Duodenal mucosa (tissue), 2 donors: Measurements from ENCODE around the gene ILF3.
A peak's percentile ranks its signal among the peaks of the same experiment; 100 is the strongest.

Experiments
- H3K27ac ChIP-seq: one replicate; pipeline ENCODE4 v1.7.0; 2013; ENCODE audit warnings: low read depth, low read length
- H3K27me3 ChIP-seq, 2 donors: one replicate each; pipeline ENCODE4 v1.7.0; 2013; ENCODE audit warnings: low read length in 2 of 2, control low read depth in 1 of 2; ENCODE audit not compliant: insufficient read depth in 2 of 2, control insufficient read depth in 1 of 2
- H3K36me3 ChIP-seq, 2 donors: one replicate each; pipeline ENCODE4 v1.7.0; 2013; ENCODE audit warnings: low read length in 2 of 2, control low read depth in 1 of 2; ENCODE audit not compliant: insufficient read depth in 2 of 2, control insufficient read depth in 1 of 2
- H3K4me1 ChIP-seq, 2 donors: one replicate each; pipeline ENCODE4 v1.7.0; 2013; ENCODE audit warnings: low read length in 2 of 2, control low read depth in 1 of 2; ENCODE audit not compliant: insufficient read depth in 2 of 2, control insufficient read depth in 1 of 2
- H3K4me3 ChIP-seq, 2 donors: one replicate each; pipeline ENCODE4 v1.7.0; 2013; ENCODE audit warnings: low read length in 2 of 2, low read depth in 1 of 2
- H3K9ac ChIP-seq, 2 donors: one replicate each; pipeline ENCODE4 v1.7.0; 2013; ENCODE audit warnings: low read length in 2 of 2, low read depth in 1 of 2
- H3K9me3 ChIP-seq, 2 donors: one replicate each; pipeline ENCODE4 v1.7.0; 2013; ENCODE audit warnings: low read length in 2 of 2, control low read depth in 1 of 2; ENCODE audit not compliant: control insufficient read depth in 1 of 2

ILF3 gene

DNA sequence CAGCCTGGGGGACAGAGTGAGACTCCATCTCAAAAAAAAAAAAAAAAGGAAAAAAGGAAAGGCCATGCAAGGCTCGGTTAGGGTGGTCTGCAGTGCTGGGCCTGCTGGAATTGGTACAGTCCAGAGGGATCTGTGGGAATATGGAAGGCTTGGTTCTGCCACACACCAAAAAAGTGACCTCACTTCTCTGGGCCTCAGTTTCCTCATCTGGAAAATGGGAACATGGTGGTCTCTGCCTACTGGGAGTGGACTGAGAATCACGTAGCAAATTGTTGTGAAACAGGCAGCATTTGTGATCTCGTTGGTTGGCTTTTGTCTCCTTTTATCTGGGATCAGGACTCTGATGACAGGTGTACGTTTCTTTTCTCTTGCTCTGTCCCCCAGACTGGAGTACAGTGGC, 71.3 kb downstream of the ILF3 start:
- Histone ChIP-seq H3K36me3 (peaks cover 5 to 22% of the 10 kb centered on the region in 2 donors), H3K9ac (no peak overlapping the region), H3K9me3 (no peaks in the 10 kb centered on the region), H3K27ac (no peak overlapping the region), H3K4me3 (no peak overlapping the region), H3K4me1 (peaks cover 17 to 19% of the 10 kb centered on the region in 2 donors), H3K27me3 (no peaks in the 10 kb centered on the region)

GRCh38 chr19:10726268-10726667, 72.1 kb downstream of the ILF3 start:
- no peak overlapping the region for H3K9ac ChIP-seq
- H3K4me1 ChIP-seq, result peaks cover 18 to 26% of the 10 kb centered on the region in 2 donors
- H3K27ac ChIP-seq, result no peak overlapping the region
- no peaks in the 10 kb centered on the region for H3K9me3 ChIP-seq
- no peak overlapping the region for H3K4me3 ChIP-seq
- no peaks in the 10 kb centered on the region for H3K27me3 ChIP-seq
- H3K36me3 ChIP-seq, result peaks cover 5 to 16% of the 10 kb centered on the region in 2 donors

DNA sequence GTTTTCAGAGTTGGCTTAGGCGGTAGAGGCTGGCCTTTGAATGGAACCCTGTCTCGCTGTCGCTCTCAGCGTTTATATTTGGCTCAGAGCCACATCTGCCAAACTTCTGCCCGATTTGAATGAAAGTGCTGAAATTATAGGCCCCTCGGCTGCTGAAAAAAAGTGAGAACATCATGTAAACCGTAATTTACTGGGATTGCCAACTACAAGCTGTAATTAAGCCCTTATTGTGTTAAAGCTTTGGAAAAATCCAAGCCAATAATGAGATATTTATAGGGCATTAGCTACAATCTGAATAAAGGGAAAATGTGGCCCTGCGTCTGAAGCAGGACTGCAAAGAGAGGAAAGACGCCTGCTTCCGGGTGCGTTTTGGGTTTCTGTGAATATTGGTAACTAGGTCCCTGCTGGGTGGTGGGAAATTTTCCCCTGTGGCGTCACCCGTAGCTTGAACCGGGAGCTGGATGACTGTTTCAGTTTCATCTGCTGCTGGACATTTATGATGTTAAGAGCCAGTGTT, 73.6 kb downstream of the ILF3 start:
- Histone ChIP-seq H3K4me1 (peaks cover 15 to 26% of the 10 kb centered on the region in 2 donors), H3K4me3 (no peak overlapping the region), H3K9me3 (no peaks in the 10 kb centered on the region), H3K27me3 (no peaks in the 10 kb centered on the region), H3K36me3 (peaks cover 0 to 12% of the 10 kb centered on the region in 2 donors), H3K27ac (no peak overlapping the region), H3K9ac (no peak overlapping the region)

DNA sequence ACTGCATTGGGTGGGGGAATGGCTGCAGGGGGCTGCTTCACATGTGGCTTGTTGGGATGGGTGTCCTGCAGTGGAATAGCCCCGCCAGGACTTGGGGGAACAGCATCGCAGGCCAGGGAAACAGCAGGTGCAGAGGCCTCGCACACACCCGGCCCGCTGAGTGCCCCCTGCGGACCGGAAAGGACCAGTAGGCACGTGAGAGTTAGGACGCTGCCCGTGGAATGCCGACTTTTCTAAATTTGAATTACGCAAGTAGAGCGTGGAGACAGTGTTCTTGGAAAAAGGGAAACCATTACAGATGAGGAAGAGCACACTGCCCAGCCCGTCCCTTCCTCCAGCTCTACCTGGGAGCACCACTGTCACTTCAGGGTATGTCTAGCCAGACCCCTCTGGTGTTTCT, 75.3 kb downstream of the ILF3 start:
- H3K4me3 ChIP-seq, result no peak overlapping the region
- H3K27ac ChIP-seq, result no peak overlapping the region
- H3K9me3 ChIP-seq, result no peaks in the 10 kb centered on the region
- no peak overlapping the region for H3K9ac ChIP-seq
- H3K4me1 ChIP-seq, result peaks cover 15 to 26% of the 10 kb centered on the region in 2 donors
- H3K36me3 ChIP-seq, result peaks cover 0 to 8% of the 10 kb centered on the region in 2 donors
- no peaks in the 10 kb centered on the region for H3K27me3 ChIP-seq

DNA sequence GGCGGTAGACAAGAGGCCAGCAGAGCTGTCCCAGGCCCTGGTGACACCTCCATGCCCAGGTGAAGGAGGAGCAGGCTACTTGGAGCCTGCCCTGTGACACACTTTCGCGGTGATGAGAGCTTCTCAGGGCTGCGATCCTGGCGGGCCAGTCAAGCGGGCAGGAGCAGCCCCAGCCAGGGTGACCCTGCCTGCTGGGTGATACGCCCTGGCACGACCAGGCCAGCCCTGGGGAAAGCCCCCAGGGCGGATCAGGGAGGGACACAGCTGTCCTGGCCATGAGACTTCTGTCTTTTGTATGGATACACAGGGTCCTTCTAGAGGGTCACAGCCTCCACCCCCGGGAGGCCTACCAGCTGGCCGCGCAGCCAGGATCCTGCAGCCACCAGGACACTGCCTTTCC, 76.8 kb downstream of the ILF3 start:
- Histone ChIP-seq H3K4me3 (no peak overlapping the region), H3K27ac (peak overlapping the region; percentile 62), H3K27me3 (no peaks in the 10 kb centered on the region), H3K4me1 (peaks cover 17 to 21% of the 10 kb centered on the region in 2 donors), H3K9ac (peak overlapping the region; percentile 25 to 48), H3K9me3 (no peaks in the 10 kb centered on the region), H3K36me3 (no peaks in the 10 kb centered on the region)

DNA sequence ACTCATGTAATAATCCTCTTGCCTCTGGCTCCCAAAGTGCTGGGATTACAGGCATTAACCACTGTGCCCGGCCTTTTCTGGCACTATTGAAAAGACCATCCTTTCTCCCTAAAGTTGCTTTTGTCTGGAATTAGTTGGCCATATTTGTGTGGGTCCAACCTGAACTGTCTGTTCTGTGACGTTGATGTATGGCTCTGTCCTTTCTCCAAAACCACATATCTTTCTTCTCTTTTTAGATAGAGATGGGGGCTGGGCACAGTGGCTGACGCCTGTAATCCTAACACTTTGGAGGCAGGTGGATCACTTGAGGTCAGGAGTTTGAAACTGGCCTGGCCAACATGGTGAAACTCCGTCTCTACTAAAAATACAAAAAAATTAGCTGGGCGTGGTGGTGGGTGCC, 81.6 kb downstream of the ILF3 start:
- no peaks in the 10 kb centered on the region for H3K36me3 ChIP-seq
- H3K27me3 ChIP-seq, result no peaks in the 10 kb centered on the region
- H3K9ac ChIP-seq, result no peak overlapping the region
- H3K4me1 ChIP-seq, result peaks cover 37 to 47% of the 10 kb centered on the region in 2 donors
- H3K27ac ChIP-seq, result no peak overlapping the region
- no peak overlapping the region for H3K4me3 ChIP-seq
- H3K9me3 ChIP-seq, result no peaks in the 10 kb centered on the region

GRCh38 chr19:10736189-10736588, 82.0 kb downstream of the ILF3 start:
- peaks cover 34 to 45% of the 10 kb centered on the region in 2 donors for H3K4me1 ChIP-seq
- H3K27me3 ChIP-seq, result no peaks in the 10 kb centered on the region
- no peaks in the 10 kb centered on the region for H3K36me3 ChIP-seq
- no peak overlapping the region for H3K9ac ChIP-seq
- H3K27ac ChIP-seq, result no peak overlapping the region
- H3K4me3 ChIP-seq, result no peak overlapping the region
- no peaks in the 10 kb centered on the region for H3K9me3 ChIP-seq

GRCh38 chr19:10736916-10737551, 82.9 kb downstream of the ILF3 start:
- Histone ChIP-seq H3K36me3 (no peaks in the 10 kb centered on the region), H3K9ac (no peak overlapping the region), H3K4me3 (no peak overlapping the region), H3K27me3 (no peaks in the 10 kb centered on the region), H3K27ac (no peak overlapping the region), H3K4me1 (peaks cover 37 to 47% of the 10 kb centered on the region in 2 donors), H3K9me3 (no peaks in the 10 kb centered on the region)

GRCh38 chr19:10737722-10738121, 83.6 kb downstream of the ILF3 start:
- no peaks in the 10 kb centered on the region for H3K9me3 ChIP-seq
- H3K27ac ChIP-seq, result no peak overlapping the region
- H3K9ac ChIP-seq, result no peak overlapping the region
- H3K36me3 ChIP-seq, result no peaks in the 10 kb centered on the region
- H3K4me1 ChIP-seq, result peaks cover 44 to 54% of the 10 kb centered on the region in 2 donors
- no peaks in the 10 kb centered on the region for H3K27me3 ChIP-seq
- no peak overlapping the region for H3K4me3 ChIP-seq

DNA sequence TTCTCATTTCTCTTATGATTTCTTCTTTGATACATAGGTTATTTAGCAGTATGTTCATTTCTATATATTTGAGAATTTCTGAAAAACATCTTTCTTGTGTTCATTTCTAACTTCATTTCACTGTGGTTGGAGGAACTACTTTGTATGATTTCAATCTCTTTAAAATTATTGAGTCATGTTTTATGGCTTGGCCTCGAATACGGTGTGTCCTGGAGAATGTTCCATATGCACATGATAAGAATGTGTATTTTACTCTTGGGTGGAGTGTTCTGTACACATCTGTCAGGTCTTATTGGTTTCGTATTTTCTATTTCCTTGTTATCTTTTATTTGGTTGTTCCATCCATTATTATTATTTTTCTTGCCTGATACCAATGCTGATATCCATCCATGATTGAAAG, 86.7 kb downstream of the ILF3 start:
- peaks cover 69 to 74% of the 10 kb centered on the region in 2 donors for H3K4me1 ChIP-seq
- no peaks in the 10 kb centered on the region for H3K36me3 ChIP-seq
- no peaks in the 10 kb centered on the region for H3K27me3 ChIP-seq
- no peak overlapping the region for H3K4me3 ChIP-seq
- no peaks in the 10 kb centered on the region for H3K9me3 ChIP-seq
- no peak overlapping the region for H3K9ac ChIP-seq
- H3K27ac ChIP-seq, result peak overlapping the region; percentile 61
